SH-SY5Y (cell line): ENCODE results near the gene SLC16A12.

Experiments used
- GATA2 ChIP-seq: IDR thresholded peaks from 2 replicates; pipeline ENCODE4 v1.6.1; 2011; ENCODE audit warnings: mild to moderate bottlenecking, low read depth, low read length
- GATA3 ChIP-seq: IDR thresholded peaks from 2 replicates; pipeline ENCODE4 v1.6.1; 2011; ENCODE audit warnings: low read depth, mild to moderate bottlenecking, low read length, moderate library complexity

- TF ChIP-seq GATA2, result no peak
- no peak for TF ChIP-seq GATA3
Measured at GRCh38 chr10:89504691-89505090, 30.7 kb downstream of the SLC16A12 start.
